Endometrial microvascular endothelial cells (primary cell): ENCODE results near the gene TMEM9. TPM values are rescaled to one million over a fixed set of nuclear protein-coding genes. Genes with fewer than 3 reads are reported as not detected.

ENCODE experiments used
- in situ Hi-C: cut with HindIII; loops from 2 replicates; pipeline ENCODE4 v1.10.0; 2017; ENCODE audit warnings: low sequenced_read_pairs, low pct_unique_long_range_greater_than_20kb; ENCODE audit errors: inconsistent ontology term
- total RNA-seq: library from RNA; depleted of rRNA; stranded (reverse); fragments of >200 nt; gene quantifications from one replicate; pipeline ENCODE4 v1.2.3, GENCODE V29; 2015; ENCODE audit errors: inconsistent ontology term

The TMEM9 gene
- total RNA-seq, 1 donor from 2014 or later, result 50.4 TPM

- in situ Hi-C loops, result no loop called here
Measured at GRCh38 chr1:201137579-201138310, 16.5 kb downstream of the TMEM9 start.

- in situ Hi-C loops, result no loop called here
Measured at GRCh38 chr1:201137024-201137392, 17.3 kb downstream of the TMEM9 start.

- in situ Hi-C loops, result no loop called here
Measured at GRCh38 chr1:201136355-201137023, 17.8 kb downstream of the TMEM9 start.

- in situ Hi-C loops, result no loop called here
Measured at GRCh38 chr1:201134405-201134804, 19.9 kb downstream of the TMEM9 start.

- in situ Hi-C loops, result no loop called here
Measured at GRCh38 chr1:201131398-201131797, 22.9 kb downstream of the TMEM9 start.

GRCh38 chr1:201128962-201129361, 25.3 kb downstream of the TMEM9 start:
- in situ Hi-C loops, result no loop called here

GRCh38 chr1:201128476-201128875, 25.8 kb downstream of the TMEM9 start:
- in situ Hi-C loops, result no loop called here

- in situ Hi-C loops, result no loop called here
Measured at GRCh38 chr1:201127755-201128455, 26.4 kb downstream of the TMEM9 start.

GRCh38 chr1:201126832-201127754, 27.2 kb downstream of the TMEM9 start, which contains the start of gene ASCL5:
Gene ASCL5, minus strand, starts transcription at chr1:201127184. Its CDS starts 11,812 bp downstream, at chr1:201115372.
- in situ Hi-C loops, result no loop called here

GRCh38 chr1:201126463-201126831, 27.8 kb downstream of the TMEM9 start:
- in situ Hi-C loops, result no loop called here

GRCh38 chr1:201125800-201126199, 28.5 kb downstream of the TMEM9 start:
- in situ Hi-C loops, result no loop called here

- in situ Hi-C loops, result no loop called here
Measured at GRCh38 chr1:201125019-201125418, 29.3 kb downstream of the TMEM9 start.

- in situ Hi-C loops, result no loop called here
Measured at GRCh38 chr1:201123866-201124265, 30.4 kb downstream of the TMEM9 start.

GRCh38 chr1:201122321-201122957, 31.8 kb downstream of the TMEM9 start:
- in situ Hi-C loops, result no loop called here

GRCh38 chr1:201119206-201120197, 34.8 kb downstream of the TMEM9 start:
- in situ Hi-C loops, result no loop called here

GRCh38 chr1:201116091-201116490, 38.2 kb downstream of the TMEM9 start:
- in situ Hi-C loops, result no loop called here

GRCh38 chr1:201115390-201115937, 38.8 kb downstream of the TMEM9 start:
- in situ Hi-C loops, result no loop called here
